ENCODE measurements around the gene PTPRH.

GRCh38 chr19:55175117-55175867, 34.0 kb downstream of the PTPRH start:
- TF ChIP-seq SPI1 (IDR thresholded peaks at IDR 0.05; ENCODE audit: low read depth, low read length) (no peak), POLR2A (IDR thresholded peaks at IDR 0.05; ENCODE audit: low read depth, low read length) (no peak)
